B cell (primary cell): ENCODE measurements around the gene SLCO2B1. TPM values are rescaled to one million over a fixed set of nuclear protein-coding genes. Genes with fewer than 3 reads are reported as not detected.

Source experiments
- ATAC-seq: fragments of 200-7000 bp; cut with Tn5 transposase; one replicate; pipeline ENCODE4 v1.10.0; 2021; ENCODE audit warnings: low read depth, mild to moderate bottlenecking, moderate number of reproducible peaks, moderate library complexity
- CTCF ChIA-PET: fragments of 350-600 bp; sonication (Branson Sonifier 250); formaldehyde crosslinking; loops from one replicate; lab custom pipeline; 2021; ENCODE audit warnings: antibody characterized with exemption, inconsistent platforms; lab: Charles Lee
- POLR2A ChIA-PET: fragments of 350-600 bp; sonication (Branson Sonifier 250); formaldehyde crosslinking; loops from one replicate; lab custom pipeline; 2021; ENCODE audit warnings: antibody characterized with exemption; lab: Charles Lee
- DNase-seq: peaks from one replicate; pipeline ENCODE4 v3.0.0; 2013
- H2AFZ ChIP-seq: 2 replicates; pipeline ENCODE4 v1.6.1; 2012; ENCODE audit warnings: mild to moderate bottlenecking, low read depth, low read length; ENCODE audit not compliant: insufficient read depth, poor library complexity, severe bottlenecking
- H3K27ac ChIP-seq, 2 donors: 1 replicate in 1 of 2; 2 replicates in 1 of 2; pipeline ENCODE4 v1.5.1; 2012 to 2013; ENCODE audit warnings: low read length in 2 of 2, mild to moderate bottlenecking in 2 of 2, moderate library complexity in 1 of 2
- H3K27me3 ChIP-seq, 4 experiments: fragments of 200-600 bp in 1 of 4; sonication (generic) in 1 of 4; replicated peaks in 1 of 4; 1 replicate in 2 of 4; 2 replicates in 2 of 4; pipeline versions ENCODE4 v1.6.1 to v1.7.0; 2013 to 2016; ENCODE audit warnings: low read length in 3 of 4, mild to moderate bottlenecking in 2 of 4, mixed read lengths in 1 of 4, moderate library complexity in 1 of 4; ENCODE audit not compliant: insufficient read depth in 4 of 4, control insufficient read depth in 3 of 4; ENCODE audit errors: control extremely low read depth in 1 of 4
- H3K36me3 ChIP-seq, 2 experiments: replicated peaks in 1 of 2; 1 replicate in 1 of 2; 2 replicates in 1 of 2; pipeline versions ENCODE4 v1.6.1 to v1.7.1; 2013; ENCODE audit warnings: low read length in 1 of 2; ENCODE audit not compliant: insufficient read depth in 2 of 2, control insufficient read depth in 1 of 2; ENCODE audit errors: control extremely low read depth in 1 of 2, extremely low read depth in 1 of 2
- H3K4me1 ChIP-seq, 2 donors: fragments of 200-600 bp in 1 of 2; sonication (generic) in 1 of 2; 1 replicate in 1 of 2; 2 replicates in 1 of 2; pipeline versions ENCODE4 v1.5.1 to v1.6.1; 2013 to 2017; ENCODE audit warnings: low read length in 2 of 2; ENCODE audit not compliant: control insufficient read depth in 2 of 2, insufficient read depth in 2 of 2
- H3K4me2 ChIP-seq: replicated peaks from 2 replicates; pipeline ENCODE3; 2012; ENCODE audit warnings: mild to moderate bottlenecking, low read depth, low read length; ENCODE audit not compliant: poor library complexity, severe bottlenecking
- H3K4me3 ChIP-seq, 5 experiments: fragments of 200-600 bp in 1 of 5; sonication (generic) in 1 of 5; 1 replicate in 3 of 5; 2 replicates in 2 of 5; pipeline versions ENCODE4 v1.5.1 to v1.7.0; 2011 to 2016; ENCODE audit warnings: low read length in 4 of 5, mild to moderate bottlenecking in 4 of 5, low read depth in 2 of 5, control low read depth in 1 of 5, moderate library complexity in 1 of 5; ENCODE audit not compliant: insufficient read depth in 1 of 5; ENCODE audit errors: control extremely low read depth in 1 of 5, extremely low read depth in 1 of 5
- H3K79me2 ChIP-seq: fragments of 200-600 bp; sonication (generic); one replicate; pipeline ENCODE4 v1.6.0; 2016; ENCODE audit warnings: low read length; ENCODE audit not compliant: control insufficient read depth, insufficient read depth
- H3K9ac ChIP-seq: fragments of 200-600 bp; sonication (generic); 2 replicates; pipeline ENCODE4 v1.6.1; 2017; ENCODE audit warnings: mild to moderate bottlenecking, low read length, moderate library complexity
- H3K9me3 ChIP-seq, 3 donors: one replicate each; pipeline versions ENCODE4 v1.6.1 to v1.7.1; 2013; ENCODE audit warnings: low read length in 2 of 3; ENCODE audit not compliant: control insufficient read depth in 2 of 3, insufficient read depth in 1 of 3; ENCODE audit errors: control extremely low read depth in 1 of 3
- H4K20me1 ChIP-seq: 2 replicates; pipeline ENCODE4 v1.6.0; 2012; ENCODE audit warnings: mild to moderate bottlenecking, low read length; ENCODE audit not compliant: insufficient read depth, control insufficient read depth, poor library complexity, severe bottlenecking
- H3K27ac Mint-ChIP-seq: one replicate; pipeline ENCODE4 v1.8.0; 2021; ENCODE audit warnings: mixed read lengths
- H3K27me3 Mint-ChIP-seq: one replicate; pipeline ENCODE4 v1.8.0; 2021; ENCODE audit warnings: mixed read lengths
- H3K4me1 Mint-ChIP-seq: one replicate; pipeline ENCODE4 v1.8.0; 2021; ENCODE audit warnings: mixed read lengths
- H3K4me3 Mint-ChIP-seq: one replicate; pipeline ENCODE4 v1.8.0; 2021; ENCODE audit warnings: mixed read lengths
- H3K9me3 Mint-ChIP-seq: one replicate; pipeline ENCODE4 v1.8.0; 2022; ENCODE audit warnings: mixed read lengths; ENCODE audit not compliant: insufficient read depth
- EZH2 ChIP-seq: IDR thresholded peaks from 2 replicates; pipeline ENCODE4 v1.6.1; 2012; ENCODE audit warnings: borderline replicate concordance, low read depth, mild to moderate bottlenecking, moderate library complexity, low read length; ENCODE audit not compliant: insufficient read depth, poor library complexity, severe bottlenecking
- WGBS: methylation state at CpG from one replicate; pipeline ENCODE4 v1.1.5; 2013; ENCODE audit warnings: missing lambda C conversion rate; ENCODE audit not compliant: insufficient coverage; 5-methylcytosine and 5-hydroxymethylcytosine counted together
- intact Hi-C: fragments of 100-400 bp; cut with micrococcal nuclease; formaldehyde crosslinking; loops from one replicate; pipeline ENCODE4 v1.10.0; 2022
- polyA plus RNA-seq: library from polyadenylated mRNA; depleted of rRNA; stranded (reverse); fragments of >200 nt; gene quantifications from 2 replicates; pipeline ENCODE4 v1.2.3, GENCODE V29; 2012
- total RNA-seq, 2 donors: library from RNA; stranded (reverse); fragments of 120-200 nt in 1 of 2; gene quantifications; 1 replicate in 1 of 2; 2 replicates in 1 of 2; pipeline versions ENCODE4 v1.2.3 to v1.2.4, GENCODE V29; 2013 to 2022
- TF ChIP-seq, protein P1 (sequence below): fragments of 200-600 bp; IDR thresholded peaks from one replicate; pipeline ENCODE4 v1.8.0; 2022; ENCODE audit warnings: antibody characterized with exemption, mild to moderate bottlenecking

Gene SLCO2B1
- total and polyA plus RNA-seq, 2 donors (not counting 1 experiment from before 2014, with no cell fraction given), result 1.2 TPM; not detected in 1

DNA sequence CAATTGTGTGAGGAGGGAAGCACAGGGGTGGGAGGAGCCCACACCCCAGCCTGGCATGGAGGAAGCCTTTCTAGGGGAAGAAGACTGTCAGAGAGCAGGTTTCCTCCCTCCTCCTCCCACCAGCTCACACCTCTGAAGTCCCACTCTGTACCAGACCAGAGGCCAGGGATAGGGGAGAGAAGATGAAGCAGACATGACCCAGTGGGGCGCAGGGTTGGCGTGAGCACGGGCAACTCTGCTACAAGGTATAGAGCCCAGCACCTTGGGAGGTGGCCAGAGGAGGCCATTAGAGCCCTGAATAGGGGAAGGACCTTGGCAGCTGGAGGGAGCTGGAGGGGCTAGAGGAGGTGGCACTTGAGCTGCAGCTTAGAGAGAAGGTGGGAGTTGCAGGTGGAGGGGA is 15.9 kb downstream of the SLCO2B1 start:
- Histone ChIP-seq H3K4me2 (no peak overlapping the region), H3K27ac (no peak overlapping the region), H3K4me3 (no peak overlapping the region), H3K36me3 (no peaks in the 10 kb centered on the region), H3K79me2 (no peaks in the 10 kb centered on the region), H2AFZ (no peak overlapping the region), H3K9ac (no peak overlapping the region), H3K9me3 (no peaks in the 10 kb centered on the region), H3K4me1 (no peaks in the 10 kb centered on the region), H3K27me3 (peaks cover 0 to 2% (median 0%) of the 10 kb centered on the region in 4 experiments), H4K20me1 (no peaks in the 10 kb centered on the region)
- H3K27me3 Mint-ChIP-seq, result peaks cover 13% of the 10 kb centered on the region
- POLR2A ChIA-PET, result no interaction called here
- DNase-seq (no peak), ATAC-seq (no peak)
- no peak overlapping the region for H3K27ac Mint-ChIP-seq
- no peak overlapping the region for H3K4me3 Mint-ChIP-seq
- CTCF ChIA-PET, result no interaction called here
- intact Hi-C loops, result no loop called here
- H3K4me1 Mint-ChIP-seq, result no peaks in the 10 kb centered on the region
- 97% methylated on average over 3 of the region's 3 CpGs for WGBS
- no peak for TF ChIP-seq EZH2
- TF ChIP-seq, protein P1, sequence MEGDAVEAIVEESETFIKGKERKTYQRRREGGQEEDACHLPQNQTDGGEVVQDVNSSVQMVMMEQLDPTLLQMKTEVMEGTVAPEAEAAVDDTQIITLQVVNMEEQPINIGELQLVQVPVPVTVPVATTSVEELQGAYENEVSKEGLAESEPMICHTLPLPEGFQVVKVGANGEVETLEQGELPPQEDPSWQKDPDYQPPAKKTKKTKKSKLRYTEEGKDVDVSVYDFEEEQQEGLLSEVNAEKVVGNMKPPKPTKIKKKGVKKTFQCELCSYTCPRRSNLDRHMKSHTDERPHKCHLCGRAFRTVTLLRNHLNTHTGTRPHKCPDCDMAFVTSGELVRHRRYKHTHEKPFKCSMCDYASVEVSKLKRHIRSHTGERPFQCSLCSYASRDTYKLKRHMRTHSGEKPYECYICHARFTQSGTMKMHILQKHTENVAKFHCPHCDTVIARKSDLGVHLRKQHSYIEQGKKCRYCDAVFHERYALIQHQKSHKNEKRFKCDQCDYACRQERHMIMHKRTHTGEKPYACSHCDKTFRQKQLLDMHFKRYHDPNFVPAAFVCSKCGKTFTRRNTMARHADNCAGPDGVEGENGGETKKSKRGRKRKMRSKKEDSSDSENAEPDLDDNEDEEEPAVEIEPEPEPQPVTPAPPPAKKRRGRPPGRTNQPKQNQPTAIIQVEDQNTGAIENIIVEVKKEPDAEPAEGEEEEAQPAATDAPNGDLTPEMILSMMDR, result no peak
- H3K9me3 Mint-ChIP-seq, result no peaks in the 10 kb centered on the region

DNA sequence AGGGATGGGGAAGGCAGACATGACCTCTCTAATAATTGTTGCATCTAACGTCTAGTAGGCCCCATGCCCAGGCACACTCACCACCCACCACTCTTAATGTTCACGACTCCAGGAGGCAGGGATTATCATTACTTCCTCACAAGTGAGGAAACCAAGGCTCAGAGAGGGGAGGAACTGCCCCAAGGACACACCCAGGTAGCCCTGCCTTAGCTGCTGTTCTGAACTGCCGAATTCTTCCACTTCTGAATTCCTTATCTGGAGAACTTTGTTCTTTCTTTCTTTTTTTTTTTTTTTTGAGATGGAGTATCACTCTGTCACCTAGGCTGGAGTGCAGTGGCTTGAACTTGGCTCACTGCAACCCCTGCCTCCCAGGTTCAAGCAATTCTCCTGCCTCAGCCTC is 16.7 kb downstream of the SLCO2B1 start:
- Histone ChIP-seq H3K4me2 (no peak overlapping the region), H3K79me2 (no peaks in the 10 kb centered on the region), H3K4me1 (no peaks in the 10 kb centered on the region), H3K9me3 (no peaks in the 10 kb centered on the region), H3K27me3 (peaks cover 0 to 2% (median 0%) of the 10 kb centered on the region in 4 experiments), H3K36me3 (no peaks in the 10 kb centered on the region), H3K27ac (no peak overlapping the region), H3K4me3 (no peak overlapping the region), H4K20me1 (no peaks in the 10 kb centered on the region), H2AFZ (no peak overlapping the region), H3K9ac (no peak overlapping the region)
- Mint-ChIP-seq H3K27ac (no peak overlapping the region), H3K4me3 (no peak overlapping the region), H3K4me1 (no peaks in the 10 kb centered on the region), H3K27me3 (peaks cover 13% of the 10 kb centered on the region), H3K9me3 (no peaks in the 10 kb centered on the region)
- TF ChIP-seq, protein P1, result no peak
- no peak for TF ChIP-seq EZH2
- CTCF ChIA-PET, result interaction anchor here (0.6 kb wide), 1 partner anchor 103 kb away, joined by 5 read pairs; no protein-coding TSS in a partner anchor
- POLR2A ChIA-PET, result no interaction called here
- no peak for DNase-seq
- WGBS, result 75% methylated on average over 2 of the region's 3 CpGs
- intact Hi-C loops, result no loop called here
- no peak for ATAC-seq
